KG1 (cell line): ENCODE results near the gene ATAD1.
A peak's percentile ranks its signal among the peaks of the same experiment; 100 is the strongest.
"Not testable (repeated sequence)": the region's sequence is repeated elsewhere in the genome, so short reads cannot be mapped to it uniquely, and the experiment has no call there.

Experiments used
- DNase-seq: peaks from one replicate; lab custom pipeline; 2025; lab: John Stamatoyannopoulos, UW

Gene ATAD1

DNA sequence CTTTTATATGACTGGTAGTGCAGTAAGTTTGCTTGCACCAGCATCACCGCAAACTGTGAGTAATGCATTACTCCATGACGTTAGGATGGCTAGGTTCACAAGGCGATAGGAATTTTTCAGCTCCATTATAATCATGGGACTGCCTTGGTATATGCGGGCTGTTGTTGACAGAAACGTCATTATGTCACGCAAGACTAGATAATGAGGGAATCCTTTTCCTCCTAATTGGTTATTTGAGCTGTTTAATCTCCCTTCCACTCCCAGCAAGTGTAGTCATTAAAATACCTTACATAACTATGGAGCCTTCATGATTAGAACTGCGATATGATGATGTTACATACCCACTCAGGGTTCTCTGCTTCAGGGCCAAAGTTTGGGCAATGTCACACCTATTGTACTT, 28.0 kb upstream of the ATAD1 start:
- DNase-seq = no peak

- no peak for DNase-seq
Observed at GRCh38 chr10:87845624-87845998, 27.6 kb upstream of the ATAD1 start.

DNA sequence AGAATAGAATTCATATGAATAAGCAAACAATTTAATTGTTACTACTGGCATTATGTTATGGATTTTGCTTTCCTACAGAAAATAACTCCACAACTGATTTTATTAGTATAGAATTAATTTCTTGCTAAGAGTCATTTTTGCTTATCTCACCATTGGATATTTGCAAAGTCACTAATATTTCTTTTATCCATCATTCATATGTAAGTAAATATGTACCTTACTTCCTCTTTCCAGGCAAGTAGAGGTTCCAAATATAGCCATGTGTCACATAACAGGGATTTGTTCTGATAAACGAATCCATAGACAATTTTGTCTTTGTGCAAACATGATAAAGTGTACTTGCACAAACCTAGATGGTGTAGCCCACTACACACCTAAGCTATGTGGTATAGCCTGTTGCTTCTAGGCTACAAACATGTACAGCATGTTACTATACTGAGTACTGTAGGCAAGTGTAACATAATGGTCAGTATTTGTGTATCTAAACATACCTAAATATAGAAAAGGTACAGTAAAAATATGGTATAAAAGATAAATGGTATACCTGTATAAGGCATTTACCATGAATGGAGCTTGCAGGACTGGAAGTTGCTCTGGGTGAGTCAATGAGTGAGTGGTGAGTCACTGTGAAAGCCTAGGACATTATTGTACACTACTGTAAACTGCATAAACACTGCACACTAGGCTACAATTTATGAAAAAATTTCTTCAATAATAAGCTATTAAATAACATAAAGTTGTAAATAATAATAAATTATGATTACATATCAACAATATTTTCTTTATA, 27.0 kb upstream of the ATAD1 start:
- DNase-seq = no peak

DNA sequence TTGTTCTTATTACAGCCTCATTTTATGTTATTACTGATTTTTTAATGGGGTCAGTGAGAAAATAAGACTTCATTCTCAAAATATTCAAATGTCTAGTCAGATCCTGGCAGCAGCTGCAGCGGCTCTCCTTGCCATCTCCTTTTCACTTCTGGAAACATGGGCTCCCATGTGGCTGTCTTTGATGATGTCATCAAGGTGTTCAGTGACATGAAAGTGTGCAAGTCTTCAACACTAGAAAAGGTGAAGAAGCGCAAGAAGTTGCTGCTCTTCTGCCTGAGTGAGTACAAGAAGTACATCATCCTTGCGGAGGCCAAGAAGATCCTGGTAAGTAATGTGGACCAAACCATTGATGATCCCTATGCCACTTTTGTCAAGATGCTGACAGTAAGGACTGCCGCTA, 25.7 kb upstream of the ATAD1 start:
- no peak for DNase-seq

GRCh38 chr10:87842776-87843497, 24.9 kb upstream of the ATAD1 start:
- DNase-seq = no peak

DNA sequence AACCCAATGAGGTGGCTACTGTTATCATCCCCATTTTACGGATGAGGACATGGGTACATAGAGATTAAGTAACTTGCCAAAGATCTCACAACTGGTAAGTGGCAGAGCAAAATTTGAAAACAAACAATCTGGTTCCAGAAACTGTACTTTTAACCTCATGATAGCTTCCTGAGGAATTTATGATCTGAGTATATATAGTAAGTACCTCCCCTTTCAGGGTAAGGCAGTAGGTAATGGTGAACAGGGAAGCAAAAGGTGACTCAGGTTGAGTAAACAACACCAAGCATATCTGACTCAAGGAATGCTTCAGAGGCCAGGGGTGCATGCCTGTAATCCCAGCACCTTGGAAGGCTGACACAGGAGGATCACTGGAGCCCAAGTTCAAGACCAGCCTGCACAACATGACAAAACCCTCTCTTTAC, 24.2 kb upstream of the ATAD1 start:
- DNase-seq = no peak

DNA sequence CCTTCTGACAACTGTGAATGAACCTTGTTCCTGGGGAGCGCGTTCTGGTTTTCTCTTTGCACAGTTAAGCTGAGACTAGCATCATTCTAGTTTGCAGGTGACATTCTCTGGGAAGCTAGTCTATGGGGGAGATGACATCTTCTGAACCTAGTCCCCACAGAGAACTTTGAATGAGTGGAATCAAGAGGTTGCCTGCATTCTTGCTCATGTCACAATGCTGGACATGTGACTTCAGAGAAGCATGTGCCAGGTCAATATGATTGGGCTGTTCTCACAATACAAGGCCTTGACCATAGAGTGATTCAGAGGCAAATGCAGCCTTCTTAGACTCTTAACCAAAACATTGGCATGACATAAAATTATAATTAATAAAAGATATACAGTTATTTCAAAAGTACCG, 23.2 kb upstream of the ATAD1 start:
- DNase-seq = no peak

DNA sequence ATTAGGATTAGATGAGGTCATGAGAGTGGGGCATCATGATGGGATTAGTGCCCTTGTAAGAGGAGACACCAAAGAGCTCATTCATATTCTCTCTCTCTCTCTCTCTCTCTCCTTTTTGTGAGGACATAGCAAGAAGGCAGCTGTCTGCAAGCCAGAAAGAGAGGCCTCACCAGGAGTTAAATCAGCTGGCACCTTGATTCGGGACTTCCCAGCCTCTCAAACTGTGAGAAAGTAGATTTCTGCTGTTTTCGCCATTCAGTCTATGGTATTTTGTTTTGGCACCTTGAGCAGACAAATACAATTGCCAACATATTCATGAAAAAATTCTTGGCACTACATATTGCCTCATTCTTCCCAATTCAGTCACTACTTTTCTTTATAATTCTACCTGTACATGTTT, 20.6 kb upstream of the ATAD1 start:
- no peak for DNase-seq

- DNase-seq = peak; percentile 30
Observed at GRCh38 chr10:87837445-87837844, 19.4 kb upstream of the ATAD1 start.

DNA sequence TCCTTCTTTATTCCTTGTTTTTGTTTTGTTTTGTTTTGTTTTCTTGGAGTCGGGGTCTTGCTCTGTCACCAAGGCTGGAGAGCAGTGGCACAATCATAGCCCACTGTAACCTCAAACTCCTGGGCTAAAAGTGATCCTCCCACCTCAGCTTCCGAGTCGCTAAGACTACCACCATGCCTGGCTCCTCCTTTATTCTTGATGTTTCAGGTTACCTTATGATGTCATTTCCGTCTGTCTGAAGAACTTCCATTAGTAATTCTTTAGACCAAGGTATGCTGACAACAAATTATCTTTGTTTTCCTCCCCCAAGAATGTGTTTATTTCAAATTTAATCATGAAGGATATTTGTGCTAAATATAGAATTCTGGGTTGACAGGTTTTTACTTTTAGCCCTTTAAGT, 18.1 kb upstream of the ATAD1 start:
- no peak for DNase-seq

GRCh38 chr10:87829986-87830729, 12.1 kb upstream of the ATAD1 start:
- DNase-seq = no peak

GRCh38 chr10:87829051-87829450, 11.0 kb upstream of the ATAD1 start:
- DNase-seq = not testable (repeated sequence)

GRCh38 chr10:87827681-87828080, 9.7 kb upstream of the ATAD1 start:
- DNase-seq = no peak

DNA sequence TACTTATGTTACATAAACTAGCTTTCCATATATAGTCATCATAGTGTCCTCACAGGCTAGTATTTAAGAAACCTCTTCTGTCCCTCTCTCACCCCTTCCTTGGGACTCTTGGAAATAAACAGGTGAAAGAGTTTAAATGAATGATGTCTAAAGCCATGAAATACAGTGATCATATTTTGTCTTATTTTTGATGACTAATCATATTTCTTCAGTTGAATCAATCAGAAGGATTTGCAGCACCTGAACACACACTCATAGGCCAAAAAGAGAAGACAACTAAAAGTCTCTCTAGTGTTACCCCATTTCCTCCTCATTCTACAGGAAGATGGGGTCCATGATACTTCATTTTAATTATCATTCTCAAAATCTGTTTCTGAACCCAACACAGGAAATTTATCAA, 8.6 kb upstream of the ATAD1 start:
- no peak for DNase-seq

- no peak for DNase-seq
Observed at GRCh38 chr10:87819289-87819585, 1.2 kb upstream of the ATAD1 start.

GRCh38 chr10:87818505-87819288, 671 bp upstream of the ATAD1 start:
- peak; percentile 56 for DNase-seq

GRCh38 chr10:87816898-87817608, 973 bp downstream of the ATAD1 start:
- no peak for DNase-seq

DNA sequence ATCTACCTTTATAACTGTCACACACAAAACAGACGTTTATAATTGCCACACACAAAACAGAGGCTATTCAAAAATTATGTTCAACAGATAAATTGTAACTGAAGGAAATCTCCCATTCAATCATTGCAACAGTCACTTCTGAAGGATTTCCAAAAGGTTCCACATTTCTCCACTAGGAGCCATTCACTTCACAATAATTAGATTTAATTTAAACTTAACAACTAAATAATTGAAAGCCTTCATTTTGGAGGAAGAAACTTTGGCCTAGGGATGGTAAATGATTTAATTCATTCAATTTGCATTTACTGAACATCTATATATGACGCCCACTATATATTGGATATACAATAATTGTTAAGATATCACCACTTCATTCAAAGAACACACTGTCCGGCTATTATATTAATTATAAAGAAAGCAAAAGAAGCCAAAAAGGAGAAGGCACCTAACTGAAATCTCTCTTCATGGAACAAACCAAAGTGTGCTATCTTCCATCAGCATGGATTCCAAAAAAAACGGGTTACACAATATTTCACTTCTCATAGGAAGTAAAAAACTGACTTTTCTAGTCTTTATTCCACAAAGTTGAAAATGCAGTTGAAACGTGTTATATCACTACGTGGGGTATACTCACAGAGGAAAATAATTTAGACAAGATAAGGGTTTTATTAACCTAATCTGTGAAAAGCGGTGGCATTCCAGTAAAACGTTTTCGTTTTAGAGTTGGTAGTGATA, 1.7 kb downstream of the ATAD1 start:
- DNase-seq = peak; percentile 20

- no peak for DNase-seq
Observed at GRCh38 chr10:87804939-87805569, 13.0 kb downstream of the ATAD1 start.

DNA sequence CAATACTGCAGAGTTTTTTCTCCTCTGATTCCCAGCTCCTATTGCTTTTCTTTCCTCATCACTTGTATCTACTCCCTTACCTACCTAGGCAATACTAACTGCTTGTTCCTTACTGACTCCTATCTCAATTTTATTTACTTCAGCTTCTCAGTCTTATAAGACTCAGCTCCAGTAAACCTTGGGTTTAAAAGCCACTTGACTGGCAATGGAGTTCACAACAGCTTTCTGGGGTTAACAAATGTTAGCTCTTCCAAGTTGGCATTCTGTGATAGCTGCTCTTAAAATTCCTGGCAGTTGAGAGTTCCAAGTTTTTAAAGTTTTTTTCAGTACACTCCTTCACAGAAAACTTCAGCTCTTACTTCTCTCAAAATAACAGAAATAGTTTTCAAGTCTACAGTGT, 14.2 kb downstream of the ATAD1 start:
- DNase-seq = no peak

DNA sequence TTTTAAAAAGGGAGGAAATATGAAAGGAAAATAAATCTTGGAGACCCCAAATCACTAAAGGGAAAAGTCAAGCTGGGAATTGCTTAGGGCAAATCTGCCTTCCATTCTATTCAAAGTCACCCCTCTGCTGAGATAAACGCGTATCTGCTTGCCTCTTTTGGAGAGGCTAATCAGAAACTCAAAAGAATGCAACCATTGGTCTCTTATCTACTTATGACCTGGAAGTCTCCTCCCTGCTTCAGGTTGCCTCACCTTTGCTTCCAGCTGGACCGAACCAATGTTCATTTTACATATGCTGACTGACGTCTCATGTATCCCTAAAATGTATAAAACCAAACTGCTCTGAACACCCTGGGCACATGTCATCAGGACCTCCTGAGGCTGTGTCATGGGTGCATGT, 14.7 kb downstream of the ATAD1 start:
- no peak for DNase-seq
